HepG2 (cell line): Measurements from ENCODE around the gene UGCG. TPM values are rescaled to one million over a fixed set of nuclear protein-coding genes. Genes with fewer than 3 reads are reported as not detected.

Experiments
- ATAC-seq: fragments of 200-7000 bp; cut with Tn5 transposase; 3 replicates; pipeline ENCODE4 v1.9.1; 2020; ENCODE audit warnings: mild to moderate bottlenecking, moderate library complexity
- BruUV-seq: library from RNA; stranded (reverse); fragments of 400-500 nt; replicated peaks from 2 replicates; lab custom pipeline; 2021; lab: Mats Ljungman, UMichigan
- CTCF ChIA-PET: fragments of 300-600 bp; formaldehyde crosslinking; extraction: SDS; loops from one replicate; lab custom pipeline; 2021; ENCODE audit warnings: low total read pairs, inconsistent platforms, low intra/inter-chr PET ratio; lab: Yijun Ruan, JAX
- POLR2A ChIA-PET: fragments of 350-600 bp; sonication (Branson Sonifier 250); formaldehyde crosslinking; loops from one replicate; lab custom pipeline; 2020; ENCODE audit warnings: antibody characterized with exemption, inconsistent platforms; lab: Yijun Ruan, JAX
- DNase-seq: peaks from one replicate; pipeline ENCODE4 v3.0.0-alpha.2; 2015; ENCODE audit warnings: low spot score
- FAIRE-seq: peaks from 3 replicates; lab custom pipeline; 2011; peaks lifted over from hg19 to GRCh38; lab: Jason Lieb, UNC
- H2AFZ ChIP-seq: one replicate; pipeline ENCODE4 v1.6.1; 2011; ENCODE audit warnings: low read length, inconsistent platforms
- H3K27ac ChIP-seq: fragments of 300-600 bp; 3 replicates; pipeline ENCODE4 v1.8.0; 2011; ENCODE audit warnings: mixed run types, mild to moderate bottlenecking, mixed read lengths, low read length, inconsistent platforms; ENCODE audit not compliant: insufficient read depth; ENCODE audit errors: extremely low read length
- H3K27me3 ChIP-seq, 2 experiments: fragments of 200-600 bp in 1 of 2; 2 replicates in 1 of 2; 3 replicates in 1 of 2; pipeline versions ENCODE4 v1.6.0 to v1.8.0; 2011; ENCODE audit warnings: low read length in 2 of 2, mild to moderate bottlenecking in 2 of 2, moderate library complexity in 2 of 2, inconsistent platforms in 1 of 2; ENCODE audit not compliant: insufficient read depth in 2 of 2, control insufficient read depth in 1 of 2
- H3K36me3 ChIP-seq, 2 experiments: fragments of 200-600 bp in 1 of 2; replicated peaks in 1 of 2; 2 replicates in 1 of 2; 3 replicates in 1 of 2; pipeline versions ENCODE4 v1.5.1 to v1.8.0; 2011; ENCODE audit warnings: low read length in 2 of 2, inconsistent platforms in 1 of 2; ENCODE audit not compliant: insufficient read depth in 2 of 2, control insufficient read depth in 1 of 2
- H3K4me1 ChIP-seq: 2 replicates; pipeline ENCODE4 v1.5.1; 2012; ENCODE audit warnings: low read length, inconsistent platforms; ENCODE audit not compliant: insufficient read depth
- H3K4me2 ChIP-seq: 2 replicates; pipeline ENCODE4 v1.6.0; 2011; ENCODE audit warnings: low read depth, low read length, inconsistent platforms
- H3K4me3 ChIP-seq, 3 experiments: fragments of 200-600 bp in 1 of 3; sonication (generic), shearing (Covaris generic) in 1 of 3; replicated peaks in 1 of 3; 2 replicates each; pipeline ENCODE4 v1.5.1; 2011 to 2016; ENCODE audit warnings: low read length in 3 of 3, inconsistent platforms in 2 of 3, low read depth in 2 of 3, mild to moderate bottlenecking in 2 of 3, control low read depth in 1 of 3, mixed read lengths in 1 of 3; ENCODE audit not compliant: insufficient read depth in 1 of 3
- H3K79me2 ChIP-seq: one replicate; pipeline ENCODE4 v1.6.1; 2011; ENCODE audit warnings: low read length, inconsistent platforms; ENCODE audit not compliant: insufficient read depth
- H3K9ac ChIP-seq: 2 replicates; pipeline ENCODE4 v1.6.0; 2011; ENCODE audit warnings: mild to moderate bottlenecking, low read depth, low read length, inconsistent platforms; ENCODE audit not compliant: insufficient read depth
- H3K9me3 ChIP-seq: 2 replicates; pipeline ENCODE4 v1.5.1; 2012; ENCODE audit warnings: mild to moderate bottlenecking, low read length
- H4K20me1 ChIP-seq: 2 replicates; pipeline ENCODE4 v1.6.0; 2011; ENCODE audit warnings: inconsistent platforms, mild to moderate bottlenecking, low read length, moderate library complexity; ENCODE audit not compliant: insufficient read depth
- ATRX ChIP-seq: sonication (generic); formaldehyde crosslinking; IDR thresholded peaks from 2 replicates; pipeline ENCODE4 v1.4.0; 2020; ENCODE audit warnings: missing genetic modification reagents, borderline replicate concordance
- DMAP1 ChIP-seq: IDR thresholded peaks from 2 replicates; pipeline ENCODE4 v1.6.1; 2016
- GABPA ChIP-seq, 2 experiments: IDR thresholded peaks; 2 replicates each; pipeline ENCODE4 v1.6.1; 2011 to 2016; ENCODE audit warnings: low read depth in 2 of 2, low read length in 1 of 2, missing biosample characterization in 1 of 2, missing genetic modification characterization in 1 of 2
- HES4 ChIP-seq: sonication (generic); formaldehyde crosslinking; IDR thresholded peaks from 2 replicates; pipeline ENCODE4 v1.9.0; 2021; ENCODE audit warnings: mild to moderate bottlenecking, missing genetic modification reagents, borderline replicate concordance
- HIVEP1 ChIP-seq: sonication (generic); formaldehyde crosslinking; IDR thresholded peaks from 2 replicates; pipeline ENCODE4 v1.4.0; 2020; ENCODE audit warnings: mild to moderate bottlenecking, missing genetic modification reagents
- IKZF5 ChIP-seq: IDR thresholded peaks from 2 replicates; pipeline ENCODE4 v1.6.1; 2018; ENCODE audit warnings: missing genetic modification reagents, mild to moderate bottlenecking, missing compliant biosample characterization
- NFIB ChIP-seq: sonication (generic); formaldehyde crosslinking; IDR thresholded peaks from 2 replicates; pipeline ENCODE4 v1.9.0; 2021; ENCODE audit warnings: missing genetic modification reagents, mild to moderate bottlenecking, borderline replicate concordance
- RCOR2 ChIP-seq: IDR thresholded peaks from 2 replicates; pipeline ENCODE4 v1.6.1; 2016; ENCODE audit warnings: missing biosample characterization, missing genetic modification reagents
- RFXAP ChIP-seq: sonication (generic); formaldehyde crosslinking; IDR thresholded peaks from 2 replicates; pipeline ENCODE4 v1.4.0; 2020; ENCODE audit warnings: missing genetic modification reagents, borderline replicate concordance
- RXRB ChIP-seq: IDR thresholded peaks from 2 replicates; pipeline ENCODE4 v1.6.1; 2016; ENCODE audit warnings: borderline replicate concordance, missing genetic modification reagents, missing compliant biosample characterization
- SAFB2 ChIP-seq: sonication (generic); formaldehyde crosslinking; IDR thresholded peaks from 2 replicates; pipeline ENCODE4 v1.5.1; 2020; ENCODE audit warnings: missing genetic modification reagents, low read depth, mild to moderate bottlenecking, borderline replicate concordance
- ZBTB3 ChIP-seq: sonication (generic); formaldehyde crosslinking; IDR thresholded peaks from 2 replicates; pipeline ENCODE4 v1.4.0; 2020; ENCODE audit warnings: low read depth, mild to moderate bottlenecking, moderate library complexity, missing genetic modification reagents, borderline replicate concordance
- ZBTB34 ChIP-seq: sonication (generic); formaldehyde crosslinking; IDR thresholded peaks from 2 replicates; pipeline ENCODE4 v1.8.0; 2022; ENCODE audit warnings: mild to moderate bottlenecking, missing genetic modification reagents
- ZBTB42 ChIP-seq: sonication (generic); formaldehyde crosslinking; IDR thresholded peaks from 2 replicates; pipeline ENCODE4 v1.5.0; 2020; ENCODE audit warnings: mild to moderate bottlenecking, missing genetic modification reagents
- ZFP36L2 ChIP-seq: sonication (generic); formaldehyde crosslinking; IDR thresholded peaks from 2 replicates; pipeline ENCODE4 v1.4.0; 2020; ENCODE audit warnings: missing genetic modification reagents
- ZFP62 ChIP-seq: sonication (generic); formaldehyde crosslinking; IDR thresholded peaks from 2 replicates; pipeline ENCODE4 v1.4.0; 2020; ENCODE audit warnings: missing genetic modification reagents
- ZNF260 ChIP-seq: sonication (generic); formaldehyde crosslinking; IDR thresholded peaks from 2 replicates; pipeline ENCODE4 v1.4.0; 2020; ENCODE audit warnings: missing genetic modification reagents, low read depth, mild to moderate bottlenecking, borderline replicate concordance
- ZNF350 ChIP-seq: sonication (generic); formaldehyde crosslinking; IDR thresholded peaks from 2 replicates; pipeline ENCODE4 v1.4.0; 2020; ENCODE audit warnings: mild to moderate bottlenecking, low read depth, missing genetic modification reagents, borderline replicate concordance
- ZNF790 ChIP-seq: sonication (generic); formaldehyde crosslinking; IDR thresholded peaks from 2 replicates; pipeline ENCODE4 v1.8.0; 2022; ENCODE audit warnings: missing genetic modification reagents, mild to moderate bottlenecking, borderline replicate concordance
- ZSCAN5A ChIP-seq: sonication (generic); formaldehyde crosslinking; IDR thresholded peaks from 2 replicates; pipeline ENCODE4 v1.8.0; 2022; ENCODE audit warnings: mild to moderate bottlenecking, missing genetic modification reagents, borderline replicate concordance
- WGBS: methylation state at CpG from one replicate; pipeline ENCODE4 v1.1.6; 2017; ENCODE audit warnings: low lambda C conversion rate; 5-methylcytosine and 5-hydroxymethylcytosine counted together
- in situ Hi-C: cut with HindIII; loops from 2 replicates; pipeline ENCODE4 v1.10.0; 2017; ENCODE audit warnings: low pct_unique_long_range_greater_than_20kb; ENCODE audit not compliant: extremely low pct_ligation_motif_present
- intact Hi-C: fragments of 100-400 bp; cut with micrococcal nuclease; formaldehyde crosslinking; loops from one replicate; pipeline ENCODE4 v1.10.0; 2022; ENCODE audit not compliant: unreplicated experiment
- polyA plus RNA-seq, 8 experiments: library from polyadenylated mRNA; depleted of rRNA in 3 of 8; stranded (reverse) in 7 of 8; unstranded in 1 of 8; fragments of >200 nt; fragmentation: Illumina TruSeq in 4 of 8; extraction: Trizol in 4 of 8; gene quantifications; 2 replicates each; pipeline versions ENCODE4 v1.2.1 to v1.2.3, GENCODE V29; 2011 to 2016; ENCODE audit warnings: low read depth in 4 of 8, missing spikeins in 1 of 8, mixed read lengths in 1 of 8; ENCODE audit not compliant: insufficient read depth in 1 of 8
- total RNA-seq, 5 experiments: library from RNA; depleted of rRNA; stranded (reverse); fragments of >200 nt; fragmentation: Illumina TruSeq; extraction: Trizol; gene quantifications; 2 replicates each; pipeline ENCODE4 v1.2.3, GENCODE V29; 2016; ENCODE audit warnings: low read depth in 1 of 5

Gene UGCG
- total and polyA plus RNA-seq, 2 of the 13 experiments (the other 11 are each of a cell fraction or from before 2014, with no cell fraction given), result 10.5 to 13.9 TPM

- TF ChIP-seq ZBTB34, result no peak
- TF ChIP-seq RXRB (CRISPR knock-in tag), result no peak
- TF ChIP-seq GABPA (IDR thresholded peaks at IDR 0.05; ENCODE audit: low read depth, low read length), result no peak
- no peak for TF ChIP-seq GABPA (CRISPR knock-in tag; IDR thresholded peaks at IDR 0.05; ENCODE audit: low read depth)
- TF ChIP-seq HES4 (CRISPR knock-in tag), result no peak
- TF ChIP-seq ZSCAN5A (CRISPR knock-in tag), result no peak
- no peak for TF ChIP-seq ZNF260 (CRISPR knock-in tag)
Observed at GRCh38 chr9:111913159-111913558, 16.5 kb downstream of the UGCG start (continued).

GRCh38 chr9:111914749-111915424 is 18.3 kb downstream of the UGCG start:
- intact Hi-C loops, result no loop called here
- DNase-seq, result no peak
- Histone ChIP-seq H3K79me2 (peaks cover 34% of the 10 kb centered on the region), H3K4me2 (no peak overlapping the region), H3K9ac (no peak overlapping the region), H3K4me1 (peaks cover 16% of the 10 kb centered on the region), H3K27me3 (no peaks in the 10 kb centered on the region), H3K27ac (no peak overlapping the region), H4K20me1 (no peaks in the 10 kb centered on the region), H3K9me3 (no peaks in the 10 kb centered on the region), H3K4me3 (no peak overlapping the region), H3K36me3 (peaks cover 0 to 9% of the 10 kb centered on the region in 2 experiments; a peak in 2 of 5 replicates), H2AFZ (no peak overlapping the region)
- in situ Hi-C loops, result no loop called here
- FAIRE-seq, result no peak
- CTCF ChIA-PET, result no interaction called here
- no peak for ATAC-seq
- POLR2A ChIA-PET, result no interaction called here
- 89% methylated on average over 4 of the region's 4 CpGs for WGBS
- BruUV-seq, result no TSS peak
- TF ChIP-seq ZNF790 (CRISPR knock-in tag), result no peak
- TF ChIP-seq ZFP62 (CRISPR knock-in tag), result no peak
- no peak for TF ChIP-seq ZBTB42 (CRISPR knock-in tag)
- TF ChIP-seq ZNF350, result no peak
- no peak for TF ChIP-seq RFXAP (CRISPR knock-in tag)
- no peak for TF ChIP-seq SAFB2 (CRISPR knock-in tag)
- TF ChIP-seq NFIB, result no peak
- TF ChIP-seq IKZF5 (CRISPR knock-in tag), result no peak
- no peak for TF ChIP-seq HIVEP1
- TF ChIP-seq ZBTB3 (CRISPR knock-in tag), result no peak
- no peak for TF ChIP-seq ATRX (CRISPR knock-in tag)
- TF ChIP-seq RCOR2, result no peak
- no peak for TF ChIP-seq DMAP1 (CRISPR knock-in tag)
- no peak for TF ChIP-seq ZFP36L2
